PFSK-1 (cell line): ENCODE results near the gene KIAA0825.

Source experiments
- FOXP2 ChIP-seq: optimal IDR thresholded peaks from 2 replicates; pipeline ENCODE3; 2011; ENCODE audit warnings: borderline replicate concordance, control low read depth, inconsistent platforms; ENCODE audit not compliant: insufficient read depth; ENCODE audit errors: extremely low read length, extremely low read depth
- POLR2AphosphoS5 ChIP-seq: IDR thresholded peaks from 2 replicates; pipeline ENCODE4 v1.6.1; 2012; ENCODE audit warnings: low read depth, mild to moderate bottlenecking, control low read depth, low read length, moderate library complexity
- SIN3A ChIP-seq: IDR thresholded peaks from 2 replicates; pipeline ENCODE4 v1.6.1; 2012; ENCODE audit warnings: mild to moderate bottlenecking, low read length, moderate library complexity, borderline replicate concordance; ENCODE audit not compliant: insufficient read depth
- TAF1 ChIP-seq: IDR thresholded peaks from 2 replicates; pipeline ENCODE4 v1.6.1; 2012; ENCODE audit warnings: low read length, control low read depth, borderline replicate concordance; ENCODE audit not compliant: insufficient read depth
- TF ChIP-seq, protein P1 (sequence below), 2 experiments: IDR thresholded peaks; 2 replicates each; pipeline versions ENCODE4 v1.6.1 to v1.8.0; 2011 to 2012; ENCODE audit warnings: low read depth in 2 of 2, low read length in 2 of 2, control low read depth in 1 of 2, inconsistent platforms in 1 of 2, mild to moderate bottlenecking in 1 of 2, moderate library complexity in 1 of 2; ENCODE audit not compliant: insufficient read depth in 1 of 2

The KIAA0825 gene

GRCh38 chr5:94595281-94595840 lies 23.0 kb downstream of the KIAA0825 start:
- TF ChIP-seq SIN3A (no peak), TAF1 (no peak), POLR2AphosphoS5 (no peak), FOXP2 (no peak)
- TF ChIP-seq, protein P1, sequence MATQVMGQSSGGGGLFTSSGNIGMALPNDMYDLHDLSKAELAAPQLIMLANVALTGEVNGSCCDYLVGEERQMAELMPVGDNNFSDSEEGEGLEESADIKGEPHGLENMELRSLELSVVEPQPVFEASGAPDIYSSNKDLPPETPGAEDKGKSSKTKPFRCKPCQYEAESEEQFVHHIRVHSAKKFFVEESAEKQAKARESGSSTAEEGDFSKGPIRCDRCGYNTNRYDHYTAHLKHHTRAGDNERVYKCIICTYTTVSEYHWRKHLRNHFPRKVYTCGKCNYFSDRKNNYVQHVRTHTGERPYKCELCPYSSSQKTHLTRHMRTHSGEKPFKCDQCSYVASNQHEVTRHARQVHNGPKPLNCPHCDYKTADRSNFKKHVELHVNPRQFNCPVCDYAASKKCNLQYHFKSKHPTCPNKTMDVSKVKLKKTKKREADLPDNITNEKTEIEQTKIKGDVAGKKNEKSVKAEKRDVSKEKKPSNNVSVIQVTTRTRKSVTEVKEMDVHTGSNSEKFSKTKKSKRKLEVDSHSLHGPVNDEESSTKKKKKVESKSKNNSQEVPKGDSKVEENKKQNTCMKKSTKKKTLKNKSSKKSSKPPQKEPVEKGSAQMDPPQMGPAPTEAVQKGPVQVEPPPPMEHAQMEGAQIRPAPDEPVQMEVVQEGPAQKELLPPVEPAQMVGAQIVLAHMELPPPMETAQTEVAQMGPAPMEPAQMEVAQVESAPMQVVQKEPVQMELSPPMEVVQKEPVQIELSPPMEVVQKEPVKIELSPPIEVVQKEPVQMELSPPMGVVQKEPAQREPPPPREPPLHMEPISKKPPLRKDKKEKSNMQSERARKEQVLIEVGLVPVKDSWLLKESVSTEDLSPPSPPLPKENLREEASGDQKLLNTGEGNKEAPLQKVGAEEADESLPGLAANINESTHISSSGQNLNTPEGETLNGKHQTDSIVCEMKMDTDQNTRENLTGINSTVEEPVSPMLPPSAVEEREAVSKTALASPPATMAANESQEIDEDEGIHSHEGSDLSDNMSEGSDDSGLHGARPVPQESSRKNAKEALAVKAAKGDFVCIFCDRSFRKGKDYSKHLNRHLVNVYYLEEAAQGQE (IDR thresholded peaks at IDR 0.05; ENCODE audit: insufficient read depth in 1 of 2, low read depth in 2 of 2, low read length in 2 of 2) = no peak

DNA sequence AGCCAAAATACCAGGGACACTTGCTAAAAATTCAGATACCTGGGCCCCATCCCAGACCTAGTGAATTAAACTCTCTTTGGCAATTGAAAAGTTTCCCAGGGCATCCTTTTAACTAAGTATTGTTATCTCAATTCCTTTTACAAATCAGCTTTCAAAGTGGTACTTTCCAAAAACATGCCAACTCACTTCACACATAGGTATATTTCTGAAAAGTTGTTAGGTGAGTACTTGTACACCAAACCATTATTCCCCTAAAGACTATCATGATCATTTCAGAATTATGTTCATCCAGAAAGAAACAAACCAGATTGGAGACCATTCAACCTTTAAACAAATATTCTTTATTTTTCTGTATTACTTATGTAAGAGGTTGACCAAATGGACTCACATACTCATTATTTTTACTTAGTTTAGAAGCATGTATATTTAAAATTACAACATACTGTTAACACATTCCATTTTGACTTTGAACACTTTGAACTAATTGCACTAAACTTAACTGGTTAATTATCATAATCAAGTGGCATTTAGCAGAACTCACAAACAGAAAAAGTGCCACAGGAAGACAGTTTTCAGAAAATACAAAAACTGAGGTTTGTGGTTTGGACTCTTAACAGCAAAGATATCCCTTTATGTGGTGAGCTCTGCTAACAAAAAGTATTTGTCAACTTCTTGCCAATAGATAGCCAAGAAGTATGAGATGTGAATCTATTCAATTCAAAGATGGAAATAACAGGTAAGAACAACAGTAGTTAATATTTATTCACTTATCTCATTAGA lies 40.7 kb downstream of the KIAA0825 start:
- TF ChIP-seq FOXP2 (no peak), TAF1 (no peak), POLR2AphosphoS5 (no peak), SIN3A (no peak)
- TF ChIP-seq, protein P1 (IDR thresholded peaks at IDR 0.05; ENCODE audit: insufficient read depth in 1 of 2, low read depth in 2 of 2, low read length in 2 of 2) = no peak

DNA sequence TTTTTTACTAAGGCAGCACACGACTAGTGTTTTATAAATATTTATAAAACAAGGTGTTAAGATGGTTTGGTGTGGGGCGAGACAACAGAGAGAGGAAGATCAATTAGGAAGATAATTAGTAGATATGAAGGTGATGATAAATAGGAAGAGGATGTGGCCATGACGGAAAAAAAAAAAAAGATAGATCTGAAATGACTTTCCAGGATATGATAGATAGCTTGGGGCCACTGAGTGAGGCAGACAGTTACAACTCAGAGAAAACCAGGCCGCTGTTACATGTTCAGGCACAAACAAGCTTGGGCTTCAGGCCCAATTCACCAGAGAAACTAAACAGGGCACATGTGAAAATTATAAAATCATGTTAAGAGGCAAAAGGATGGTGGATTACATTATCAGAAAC lies 43.2 kb downstream of the KIAA0825 start:
- no peak for TF ChIP-seq POLR2AphosphoS5
- TF ChIP-seq FOXP2 = no peak

DNA sequence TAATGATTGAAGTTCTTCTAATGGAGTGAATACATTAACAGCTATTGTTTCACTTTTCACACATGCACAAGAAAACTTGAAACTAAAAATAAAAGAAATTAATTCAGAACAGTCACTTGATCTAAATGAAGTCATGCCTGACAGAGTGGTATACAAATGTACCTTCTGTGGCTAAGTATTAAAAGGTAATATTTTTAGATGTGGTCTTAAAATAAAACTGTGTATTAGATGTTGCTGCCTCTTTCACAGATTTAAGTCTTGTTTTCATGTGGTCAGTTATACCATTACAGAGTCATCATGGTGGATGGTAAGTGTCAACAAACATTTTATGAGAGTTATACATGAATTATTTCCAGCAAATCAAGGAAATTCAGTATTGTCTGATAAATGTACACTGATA lies 47.0 kb downstream of the KIAA0825 start:
- TF ChIP-seq FOXP2 = no peak
- TF ChIP-seq SIN3A = no peak
- TF ChIP-seq, protein P1 (IDR thresholded peaks at IDR 0.05; ENCODE audit: insufficient read depth in 1 of 2, low read depth in 2 of 2, low read length in 2 of 2) = no peak
- TF ChIP-seq TAF1 = no peak
- no peak for TF ChIP-seq POLR2AphosphoS5

- TF ChIP-seq, protein P1 (IDR thresholded peaks at IDR 0.05; ENCODE audit: insufficient read depth in 1 of 2, low read depth in 2 of 2, low read length in 2 of 2) = no peak
- TF ChIP-seq TAF1 (no peak), SIN3A (no peak), POLR2AphosphoS5 (no peak), FOXP2 (no peak)
These were observed 53.6 kb downstream of the KIAA0825 start for GRCh38 chr5:94564812-94565211.
